GM06990 (cell line): ENCODE results near the gene EMILIN3.

Experiments
- DNase-seq: peaks from one replicate; pipeline ENCODE4 v3.0.0-alpha.2; 2011; ENCODE audit not compliant: insufficient read length; ENCODE audit errors: extremely low read depth
- H3K27me3 ChIP-seq: replicated peaks from 2 replicates; pipeline ENCODE4 v1.6.0; 2011; ENCODE audit warnings: low read length; ENCODE audit not compliant: control insufficient read depth, insufficient read depth
- H3K36me3 ChIP-seq: 2 replicates; pipeline ENCODE4 v1.5.1; 2011; ENCODE audit warnings: low read length; ENCODE audit not compliant: control insufficient read depth, insufficient read depth
- H3K4me3 ChIP-seq: replicated peaks from 2 replicates; pipeline ENCODE4 v1.5.1; 2011; ENCODE audit warnings: low read depth, mild to moderate bottlenecking, control low read depth, low read length
- CTCF ChIP-seq: IDR thresholded peaks from 2 replicates; pipeline ENCODE4 v1.5.1; 2011; ENCODE audit warnings: low read length, control low read depth, mild to moderate bottlenecking, inconsistent platforms; ENCODE audit not compliant: insufficient read depth, poor library complexity, severe bottlenecking

The EMILIN3 gene

DNA sequence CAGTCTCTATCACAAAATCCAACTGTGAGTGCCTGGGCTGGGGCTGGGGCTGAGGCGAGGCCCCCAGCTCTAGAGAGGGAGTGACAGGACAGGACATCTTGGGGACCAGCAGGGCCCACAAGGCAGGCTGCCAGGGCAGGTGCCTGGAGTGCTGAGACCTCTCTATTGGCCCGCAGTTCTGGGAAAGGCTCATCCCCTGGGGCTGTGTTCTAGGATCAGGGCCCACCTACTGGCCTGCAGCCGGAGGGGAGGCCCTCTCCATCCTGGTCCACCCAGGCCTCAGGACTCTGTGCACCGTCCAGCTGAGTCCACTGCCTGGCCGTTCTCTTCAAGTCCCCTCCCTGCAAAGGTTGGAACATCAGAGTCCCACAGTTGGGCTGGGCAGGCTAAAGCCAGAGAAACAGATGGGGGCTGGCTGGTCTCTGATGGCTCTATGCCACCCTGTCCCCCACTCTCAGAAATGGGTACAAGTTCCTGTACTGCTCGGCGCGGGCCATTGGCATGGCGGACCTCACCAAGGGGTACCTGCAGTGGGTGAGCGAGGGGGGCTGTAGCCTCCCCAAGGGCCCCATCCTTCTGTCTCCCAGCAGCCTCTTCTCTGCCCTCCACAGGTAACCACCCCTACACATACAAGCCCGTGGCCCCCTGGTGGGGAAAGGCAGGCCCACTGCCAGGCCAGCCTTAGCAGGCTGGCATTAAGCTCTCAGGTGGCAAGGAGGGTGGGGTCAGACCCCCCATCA is 9.0 kb downstream of the EMILIN3 start:
- Histone ChIP-seq H3K36me3 (no peaks in the 10 kb centered on the region), H3K27me3 (no peaks in the 10 kb centered on the region), H3K4me3 (no peak overlapping the region)
- TF ChIP-seq CTCF: peak; percentile 25
- DNase-seq: no peak

DNA sequence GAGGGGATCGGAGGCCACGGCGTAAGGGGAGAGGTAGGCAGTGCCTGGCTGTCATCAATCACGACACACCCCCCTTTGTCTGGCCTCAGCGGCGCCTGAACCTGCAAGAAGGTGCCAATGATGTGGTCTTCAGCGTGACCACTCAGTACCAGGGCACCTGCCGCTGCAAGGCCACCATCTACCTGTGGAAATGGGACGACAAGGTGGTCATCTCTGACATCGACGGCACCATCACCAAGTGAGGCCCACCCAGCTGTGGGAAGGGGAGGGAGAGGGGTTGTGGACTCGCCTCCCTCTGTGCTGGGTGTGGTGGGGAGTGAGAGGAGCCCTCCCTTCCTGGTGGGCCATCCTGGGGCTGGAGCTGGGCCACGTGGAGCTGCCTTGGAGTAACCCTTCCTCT is 9.7 kb downstream of the EMILIN3 start:
- TF ChIP-seq CTCF: no peak
- no peak overlapping the region for H3K4me3 ChIP-seq
- no peaks in the 10 kb centered on the region for H3K36me3 ChIP-seq
- no peak for DNase-seq
- H3K27me3 ChIP-seq: no peaks in the 10 kb centered on the region

DNA sequence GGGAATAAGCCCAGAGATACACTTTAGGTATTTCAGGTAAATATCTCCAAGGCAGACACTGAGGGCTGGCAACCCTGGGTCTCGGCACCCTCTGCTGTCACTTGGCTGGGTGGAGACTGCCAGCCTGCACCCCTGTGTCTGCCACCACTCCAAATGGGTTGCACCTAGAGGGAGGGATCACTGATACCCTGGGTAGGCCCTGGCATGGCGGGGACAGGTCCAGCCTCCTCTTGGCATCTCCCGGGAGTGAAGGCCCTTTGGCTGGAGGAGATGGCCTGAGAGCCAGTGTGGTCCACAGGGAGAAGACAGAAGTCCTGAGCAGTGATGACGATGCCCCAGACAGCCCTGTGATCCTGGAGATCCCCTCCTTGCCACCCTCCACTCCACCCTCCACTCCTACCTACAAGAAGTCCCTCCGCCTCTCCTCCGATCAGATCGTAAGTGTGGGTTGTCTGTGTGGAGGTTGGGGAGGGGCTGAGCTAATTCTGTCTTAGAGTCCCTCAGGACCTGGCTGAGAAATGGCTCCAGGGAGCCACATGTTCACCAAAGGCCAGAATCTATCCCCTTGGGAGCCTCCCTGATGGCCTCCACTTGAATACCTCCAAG is 10.9 kb downstream of the EMILIN3 start:
- H3K27me3 ChIP-seq: no peaks in the 10 kb centered on the region
- H3K36me3 ChIP-seq: no peaks in the 10 kb centered on the region
- no peak for TF ChIP-seq CTCF
- no peak overlapping the region for H3K4me3 ChIP-seq
- DNase-seq: no peak

GRCh38 chr20:41355192-41355591 is 11.4 kb downstream of the EMILIN3 start:
- H3K36me3 ChIP-seq: no peaks in the 10 kb centered on the region
- no peak for TF ChIP-seq CTCF
- no peaks in the 10 kb centered on the region for H3K27me3 ChIP-seq
- no peak for DNase-seq
- H3K4me3 ChIP-seq: no peak overlapping the region

- H3K36me3 ChIP-seq: no peaks in the 10 kb centered on the region
- TF ChIP-seq CTCF: no peak
- no peak overlapping the region for H3K4me3 ChIP-seq
- DNase-seq: no peak
- H3K27me3 ChIP-seq: no peaks in the 10 kb centered on the region
Measured at GRCh38 chr20:41353530-41353929, 13.1 kb downstream of the EMILIN3 start.
